HG02973 (cell line): Measurements from ENCODE around the gene SLC5A11.
"Not testable (repeated sequence)": the region's sequence is repeated elsewhere in the genome, so short reads cannot be mapped to it uniquely, and the experiment has no call there.

Experiments used
- ATAC-seq: cut with Tn5 transposase; IDR thresholded peaks from one replicate; pipeline ENCODE4 v1.9.1; 2021; ENCODE audit warnings: moderate library complexity; ENCODE audit not compliant: unreplicated experiment

SLC5A11 gene

GRCh38 chr16:24845726-24846547 lies at the start of gene SLC5A11:
TSS of gene SLC5A11 (plus strand) at chr16:24845963. CDS start at chr16:24858644, 12,681 bp downstream.
- ATAC-seq: no peak

- no peak for ATAC-seq
These were observed 45.2 kb upstream of the SLC5A11 start for GRCh38 chr16:24800586-24800985.

GRCh38 chr16:24801761-24802302 lies 43.9 kb upstream of the SLC5A11 start:
- no peak for ATAC-seq

- ATAC-seq: no peak
These were observed 40.3 kb upstream of the SLC5A11 start for GRCh38 chr16:24805484-24805883.

GRCh38 chr16:24807301-24807700 lies 38.5 kb upstream of the SLC5A11 start:
- no peak for ATAC-seq

- no peak for ATAC-seq
These were observed 34.6 kb upstream of the SLC5A11 start for GRCh38 chr16:24810951-24811843.

- ATAC-seq: not testable (repeated sequence)
These were observed 33.0 kb upstream of the SLC5A11 start for GRCh38 chr16:24812813-24813212.

GRCh38 chr16:24815021-24815420 lies 30.7 kb upstream of the SLC5A11 start:
- ATAC-seq: no peak

GRCh38 chr16:24816688-24817087 lies 29.1 kb upstream of the SLC5A11 start:
- ATAC-seq: no peak

- no peak for ATAC-seq
These were observed 26.2 kb upstream of the SLC5A11 start for GRCh38 chr16:24819462-24820040.

GRCh38 chr16:24820522-24820921 lies 25.2 kb upstream of the SLC5A11 start:
- ATAC-seq: no peak

GRCh38 chr16:24821129-24821528 lies 24.6 kb upstream of the SLC5A11 start:
- ATAC-seq: no peak

GRCh38 chr16:24822542-24822941 lies 23.2 kb upstream of the SLC5A11 start:
- no peak for ATAC-seq

GRCh38 chr16:24822974-24823373 lies 22.8 kb upstream of the SLC5A11 start:
- no peak for ATAC-seq

GRCh38 chr16:24825696-24826095 lies 20.1 kb upstream of the SLC5A11 start:
- ATAC-seq: no peak

GRCh38 chr16:24826096-24826690 lies 19.6 kb upstream of the SLC5A11 start:
- no peak for ATAC-seq

GRCh38 chr16:24826817-24827566 lies 18.8 kb upstream of the SLC5A11 start:
- no peak for ATAC-seq

GRCh38 chr16:24829153-24829552 lies 16.6 kb upstream of the SLC5A11 start:
- ATAC-seq: no peak

GRCh38 chr16:24833352-24833751 lies 12.4 kb upstream of the SLC5A11 start:
- no peak for ATAC-seq
